Measurements from ENCODE around the gene ACTL6A. TPM values are rescaled to one million over a fixed set of nuclear protein-coding genes. Genes with fewer than 3 reads are reported as not detected.

The ACTL6A gene
- total RNA-seq, 2 donors from 2014 or later, result 59.9 to 67.4 TPM

GRCh38 chr3:179613807-179614206 is 51.1 kb downstream of the ACTL6A start:
- peaks cover 22% of the 10 kb centered on the region for H3K36me3 ChIP-seq (ENCODE audit: control insufficient read depth, insufficient read depth, low read length)
- 50 to 95% methylated on average over 1 to 2 of the region's 2 CpGs for WGBS, 2 experiments (ENCODE audit: insufficient coverage in 1 of 2, insufficient read length in 1 of 2)
- no peaks in the 10 kb centered on the region for H3K27me3 ChIP-seq (ENCODE audit: control insufficient read depth, insufficient read depth, low read length, poor library complexity, severe bottlenecking)
- Mint-ChIP-seq H3K36me3 (ENCODE audit: low read depth) (peaks cover 33% of the 10 kb centered on the region), H3K27ac (no peak overlapping the region), H3K9me3 (peaks cover 2% of the 10 kb centered on the region), H3K4me1 (peaks cover 33% of the 10 kb centered on the region), H3K4me3 (no peak overlapping the region), H3K27me3 (ENCODE audit: insufficient read depth) (no peaks in the 10 kb centered on the region)
- H3K9ac ChIP-seq (ENCODE audit: extremely low read depth, low read length, poor library complexity, severe bottlenecking), result no peak overlapping the region
- peaks cover 7% of the 10 kb centered on the region for H3K4me1 ChIP-seq (ENCODE audit: control insufficient read depth, insufficient read depth, low read length)
- DNase-seq, result no peak
- H3K9me3 ChIP-seq (ENCODE audit: control insufficient read depth, low read length), result no peaks in the 10 kb centered on the region
- no peak overlapping the region for H3K4me3 ChIP-seq (ENCODE audit: low read length)
- no peak overlapping the region for H3K27ac ChIP-seq (ENCODE audit: low read depth, low read length)
- no peak for TF ChIP-seq CTCF (conservative IDR thresholded peaks at IDR 0.05)

GRCh38 chr3:179615458-179616173 is 52.9 kb downstream of the ACTL6A start:
- Mint-ChIP-seq H3K27me3 (ENCODE audit: insufficient read depth) (no peaks in the 10 kb centered on the region), H3K4me1 (peaks cover 19% of the 10 kb centered on the region), H3K4me3 (no peak overlapping the region), H3K9me3 (peaks cover 2% of the 10 kb centered on the region), H3K27ac (no peak overlapping the region), H3K36me3 (ENCODE audit: low read depth) (peaks cover 46% of the 10 kb centered on the region)
- Histone ChIP-seq H3K4me1 (ENCODE audit: control insufficient read depth, insufficient read depth, low read length) (peaks cover 4% of the 10 kb centered on the region), H3K9me3 (ENCODE audit: control insufficient read depth, low read length) (no peaks in the 10 kb centered on the region), H3K9ac (ENCODE audit: extremely low read depth, low read length, poor library complexity, severe bottlenecking) (no peak overlapping the region), H3K4me3 (ENCODE audit: low read length) (no peak overlapping the region), H3K36me3 (ENCODE audit: control insufficient read depth, insufficient read depth, low read length) (peaks cover 26% of the 10 kb centered on the region), H3K27ac (ENCODE audit: low read depth, low read length) (no peak overlapping the region), H3K27me3 (ENCODE audit: control insufficient read depth, insufficient read depth, low read length, poor library complexity, severe bottlenecking) (no peaks in the 10 kb centered on the region)
- DNase-seq, result no peak
- no peak for TF ChIP-seq CTCF (conservative IDR thresholded peaks at IDR 0.05)
- WGBS, 2 experiments (ENCODE audit: insufficient coverage in 1 of 2, insufficient read length in 1 of 2), result 87 to 92% methylated on average over 3 to 4 of the region's 4 CpGs

GRCh38 chr3:179622023-179622422 is 59.3 kb downstream of the ACTL6A start:
- Histone ChIP-seq H3K27me3 (ENCODE audit: control insufficient read depth, insufficient read depth, low read length, poor library complexity, severe bottlenecking) (no peaks in the 10 kb centered on the region), H3K4me1 (ENCODE audit: control insufficient read depth, insufficient read depth, low read length) (no peaks in the 10 kb centered on the region), H3K4me3 (ENCODE audit: low read length) (no peak overlapping the region), H3K27ac (ENCODE audit: low read depth, low read length) (no peak overlapping the region), H3K9ac (ENCODE audit: extremely low read depth, low read length, poor library complexity, severe bottlenecking) (no peak overlapping the region), H3K9me3 (ENCODE audit: control insufficient read depth, low read length) (no peaks in the 10 kb centered on the region), H3K36me3 (ENCODE audit: control insufficient read depth, insufficient read depth, low read length) (peaks cover 62% of the 10 kb centered on the region)
- WGBS, 2 experiments (ENCODE audit: insufficient coverage in 1 of 2, insufficient read length in 1 of 2), result 94 to 100% methylated on average over 1 to 2 of the region's 2 CpGs
- H3K27me3 Mint-ChIP-seq (ENCODE audit: insufficient read depth), result no peaks in the 10 kb centered on the region
- no peak overlapping the region for H3K4me3 Mint-ChIP-seq
- TF ChIP-seq CTCF (conservative IDR thresholded peaks at IDR 0.05), result no peak
- H3K4me1 Mint-ChIP-seq, result no peaks in the 10 kb centered on the region
- peaks cover 5% of the 10 kb centered on the region for H3K9me3 Mint-ChIP-seq
- peaks cover 75% of the 10 kb centered on the region for H3K36me3 Mint-ChIP-seq (ENCODE audit: low read depth)
- H3K27ac Mint-ChIP-seq, result no peak overlapping the region
- no peak for DNase-seq

Measured in endodermal cell (in vitro differentiated cells).